ENCODE data around the gene SEMA3F.
"Not testable (repeated sequence)": the region's sequence is repeated elsewhere in the genome, so short reads cannot be mapped to it uniquely, and the experiment has no call there.

Gene SEMA3F

DNA sequence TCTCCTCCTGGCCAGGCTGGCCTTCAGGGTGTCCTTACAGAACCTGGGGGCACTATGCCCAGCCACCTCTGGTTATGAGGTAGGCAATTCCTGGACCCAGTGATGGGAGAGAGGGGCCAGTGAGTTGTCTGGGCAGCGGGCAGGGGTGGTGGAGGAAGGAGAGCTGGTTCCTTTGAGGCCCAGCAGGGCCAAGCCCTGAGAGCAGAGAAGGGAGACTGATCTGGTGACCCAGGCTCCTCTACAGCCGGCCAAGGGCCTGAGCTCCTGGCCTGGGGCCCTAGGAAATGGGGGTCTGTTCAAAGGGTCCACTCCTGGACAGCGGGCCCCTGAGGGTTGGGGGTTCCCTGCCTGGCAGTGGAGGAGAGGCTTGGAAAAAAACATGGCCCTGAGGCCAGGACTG is 57.8 kb downstream of the SEMA3F start:
- no peak for DNase-seq

DNA sequence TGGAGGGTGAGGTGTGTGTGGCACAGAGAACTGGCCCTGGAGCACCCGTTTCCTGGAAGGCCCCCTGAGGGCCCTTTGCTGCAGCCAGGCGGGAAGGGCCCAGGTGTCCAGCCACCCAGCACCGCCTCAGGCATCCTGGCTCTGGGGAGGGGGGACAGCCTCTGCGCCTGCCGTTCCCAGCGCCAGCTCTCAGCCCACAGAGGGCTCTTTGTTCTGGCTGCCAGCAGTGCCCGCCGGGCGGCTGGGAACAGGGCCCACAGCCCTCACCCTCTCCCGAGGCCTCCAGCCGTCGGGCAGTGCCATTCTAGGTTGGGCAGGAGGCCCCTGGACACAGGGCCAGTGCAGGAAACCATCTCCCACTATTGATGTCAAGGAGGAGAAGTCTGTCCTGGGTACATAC is 58.2 kb downstream of the SEMA3F start:
- DNase-seq: no peak

DNA sequence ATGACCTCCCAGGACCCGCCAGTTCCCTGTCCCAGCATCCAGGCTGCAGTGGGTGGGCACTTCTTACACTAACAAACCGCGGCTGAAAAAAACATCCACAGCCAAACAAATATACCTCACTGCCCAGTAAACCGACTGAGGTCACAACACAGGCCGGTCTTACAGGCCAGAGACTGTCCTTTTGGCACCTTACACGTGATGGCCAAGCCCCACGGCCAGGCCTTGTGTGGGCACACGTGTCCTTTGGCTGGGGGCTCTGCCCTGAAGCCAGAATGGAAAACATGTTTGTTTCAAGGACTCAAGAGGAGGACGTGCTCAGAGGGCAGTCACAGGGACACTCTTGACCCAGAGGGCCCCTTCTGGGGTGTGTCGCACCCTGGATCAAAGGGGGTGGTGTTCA is 59.7 kb downstream of the SEMA3F start:
- DNase-seq: no peak

DNA sequence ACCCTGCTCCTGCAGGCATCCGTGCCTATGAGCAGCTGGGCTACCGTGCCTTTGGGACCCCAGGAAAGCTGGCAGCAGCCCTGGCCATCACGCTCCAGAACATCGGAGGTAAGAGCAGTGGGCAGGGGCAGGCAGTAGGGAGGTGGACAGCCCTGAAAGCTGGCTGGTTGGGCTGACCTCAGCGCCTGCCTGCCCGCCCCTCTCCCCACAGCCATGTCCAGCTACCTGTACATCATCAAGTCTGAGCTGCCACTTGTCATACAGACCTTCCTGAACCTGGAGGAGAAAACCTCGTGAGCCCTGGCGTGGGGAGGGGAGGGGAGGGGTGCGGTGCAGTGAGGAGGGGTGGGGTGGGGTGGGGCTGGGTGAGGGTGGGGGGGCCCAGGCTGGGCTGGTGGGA is 60.4 kb downstream of the SEMA3F start:
- DNase-seq: no peak

DNA sequence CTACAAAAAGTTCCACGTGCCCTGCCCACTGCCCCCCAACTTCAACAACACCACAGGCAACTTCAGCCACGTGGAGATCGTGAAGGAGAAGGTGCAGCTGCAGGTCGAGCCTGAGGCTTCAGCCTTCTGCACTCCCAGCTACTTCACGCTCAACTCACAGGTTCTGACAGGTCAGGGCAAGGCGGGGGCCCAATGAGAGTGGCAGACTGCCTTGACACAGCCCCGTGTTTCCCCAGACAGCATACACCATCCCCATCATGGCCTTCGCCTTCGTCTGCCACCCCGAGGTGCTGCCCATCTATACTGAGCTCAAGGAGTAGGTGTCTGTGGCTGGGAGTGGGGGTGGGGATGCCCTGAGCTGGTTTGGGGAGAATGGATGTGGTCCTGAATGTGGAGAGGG is 62.6 kb downstream of the SEMA3F start:
- DNase-seq: no peak

DNA sequence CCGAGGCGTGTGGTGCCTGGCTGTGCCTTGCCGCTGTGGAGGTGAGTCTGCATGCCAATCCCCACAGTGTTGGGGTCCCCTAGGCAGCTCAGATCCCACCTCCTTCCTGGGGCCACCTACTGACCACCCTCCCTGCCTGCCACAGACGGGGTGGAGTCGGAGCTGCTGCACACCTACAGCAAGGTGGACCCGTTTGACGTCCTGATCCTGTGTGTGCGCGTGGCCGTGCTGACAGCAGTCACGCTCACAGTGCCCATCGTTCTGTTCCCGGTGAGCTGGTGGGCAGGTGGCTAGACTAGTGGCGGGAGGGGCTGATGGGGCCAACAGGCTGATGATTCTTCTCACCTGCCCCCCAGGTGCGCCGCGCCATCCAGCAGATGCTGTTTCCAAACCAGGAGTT is 63.3 kb downstream of the SEMA3F start:
- DNase-seq: no peak

DNA sequence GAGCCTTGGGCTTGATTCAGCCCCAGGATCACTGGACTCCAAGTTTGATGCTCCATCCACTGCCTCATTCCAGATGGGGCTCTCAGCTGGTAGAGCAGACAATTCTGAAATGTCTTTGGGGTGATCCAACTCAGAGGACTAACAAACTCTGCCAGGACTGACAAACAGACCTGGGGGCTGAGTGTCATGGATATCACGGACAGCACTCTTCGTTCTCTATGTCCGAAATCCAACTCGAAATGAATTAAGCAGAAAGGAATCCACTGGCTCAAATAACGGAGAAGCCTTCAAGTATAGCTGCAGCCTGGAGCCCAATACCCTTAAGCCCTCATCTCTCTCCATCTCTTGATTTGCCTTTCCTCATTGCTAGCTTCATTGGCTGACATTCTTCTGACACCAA is 64.2 kb downstream of the SEMA3F start:
- no peak for DNase-seq

DNA sequence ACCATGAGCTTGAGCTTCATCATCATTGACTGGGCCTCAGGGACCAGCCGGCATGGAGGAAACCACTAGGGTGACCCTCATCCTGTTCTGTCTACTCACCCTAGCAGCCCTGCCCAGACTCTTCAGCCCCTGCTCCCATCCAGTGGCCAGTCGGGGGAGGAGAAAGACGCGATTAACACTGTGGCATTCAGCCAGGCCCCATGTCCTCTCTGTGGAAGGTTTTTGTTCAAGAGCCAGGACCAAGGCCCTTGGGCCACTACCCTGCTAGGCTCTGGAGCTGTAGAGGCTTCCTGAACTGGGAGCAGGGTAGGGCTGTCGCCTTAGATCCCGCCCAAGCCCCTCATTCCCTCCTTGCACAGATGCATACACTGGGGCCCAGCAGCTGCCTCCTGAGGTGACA is 65.0 kb downstream of the SEMA3F start:
- no peak for DNase-seq

DNA sequence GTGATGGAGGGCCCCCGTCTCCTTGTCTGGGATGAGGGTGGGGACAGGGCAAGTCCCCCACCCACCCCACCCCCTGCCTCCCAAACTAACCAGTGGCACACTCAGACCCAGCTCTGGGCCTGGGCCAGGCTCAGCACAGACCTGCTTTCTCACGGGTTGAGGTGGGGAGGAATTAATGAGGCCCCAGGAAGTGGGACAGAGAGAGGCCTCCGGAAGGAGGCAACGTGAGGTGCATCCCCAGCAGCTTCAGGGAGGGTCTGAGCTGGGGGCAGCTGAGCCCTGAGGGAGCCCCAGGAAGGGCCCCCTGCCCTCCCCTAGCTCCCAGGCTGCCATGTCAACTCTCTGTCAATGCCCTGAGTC is 65.9 kb downstream of the SEMA3F start:
- DNase-seq: no peak

DNA sequence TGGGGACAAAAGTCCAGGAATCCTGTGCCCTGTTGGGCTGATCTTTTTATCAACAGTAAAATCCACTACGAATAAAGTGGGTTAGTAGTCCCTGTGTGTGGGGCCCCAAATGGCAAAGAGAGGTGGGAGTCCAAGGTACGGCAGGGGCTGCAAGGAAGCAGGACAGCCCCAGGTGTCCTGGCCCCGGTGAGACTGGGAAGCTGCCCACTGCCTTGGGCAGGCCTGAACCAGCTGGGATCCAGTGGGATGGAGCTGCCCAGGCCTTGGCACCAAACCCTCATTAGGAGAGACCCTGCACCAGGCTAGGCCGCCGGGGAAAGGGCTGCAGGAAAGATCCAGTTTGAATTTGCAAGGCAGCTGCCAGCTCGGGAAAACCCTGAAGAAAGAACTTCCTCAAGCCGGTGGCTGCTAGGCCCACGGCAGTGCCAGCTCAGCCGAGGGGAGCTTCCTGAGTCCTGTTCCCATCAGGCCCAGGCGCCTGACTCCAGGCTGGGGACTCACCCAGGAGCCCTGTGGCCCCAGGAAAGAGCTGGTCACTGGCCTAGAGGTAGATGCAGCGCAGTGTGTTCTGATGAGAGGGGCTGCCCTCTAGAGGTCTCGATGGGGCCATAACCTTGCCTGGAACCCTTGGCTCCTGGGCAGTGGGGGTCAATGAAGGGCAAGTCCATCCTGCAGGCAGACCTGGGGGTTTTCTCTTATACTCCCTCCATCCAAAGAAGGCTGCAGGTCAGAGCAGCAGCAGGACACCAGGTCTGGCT is 66.5 kb downstream of the SEMA3F start:
- peak in 1 of 2 experiments; percentile 15 for DNase-seq

DNA sequence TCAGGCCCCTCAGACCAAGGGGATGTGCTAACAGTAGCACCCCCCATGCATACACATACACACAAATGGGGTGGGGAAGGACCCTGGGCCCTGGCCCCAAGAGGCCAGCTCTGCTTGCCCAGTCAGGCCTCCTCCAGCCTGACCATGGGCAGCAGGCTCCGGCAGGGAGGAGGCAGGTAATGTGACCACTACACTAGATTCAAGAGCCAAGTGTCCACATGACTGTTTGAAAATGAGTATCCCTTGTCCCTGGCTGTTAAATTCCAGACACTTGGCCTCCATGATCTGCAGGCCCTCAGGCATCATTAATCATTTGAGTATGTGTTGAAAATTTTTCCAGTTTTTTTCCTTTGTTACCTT is 67.0 kb downstream of the SEMA3F start:
- no peak for DNase-seq

DNA sequence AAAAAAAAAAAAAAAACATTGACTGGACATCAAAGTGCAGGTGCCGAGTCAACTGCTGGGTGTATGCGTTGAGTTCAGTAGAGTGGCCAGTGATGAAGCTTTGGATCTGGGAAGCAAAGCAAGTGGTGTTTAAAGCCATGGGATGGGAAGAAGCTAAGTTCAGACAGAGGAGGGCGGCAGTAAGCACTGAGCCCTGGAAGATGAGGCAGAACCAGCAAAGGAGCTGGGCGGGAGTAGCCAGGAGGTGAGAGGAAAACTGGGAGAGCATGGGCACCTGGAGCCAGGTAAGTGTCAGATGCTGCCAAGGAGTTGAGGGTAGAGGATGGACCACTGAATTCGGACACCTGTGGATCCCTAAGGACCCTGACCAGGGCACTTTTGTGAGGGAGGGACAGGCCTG is 69.5 kb downstream of the SEMA3F start:
- DNase-seq: no peak

DNA sequence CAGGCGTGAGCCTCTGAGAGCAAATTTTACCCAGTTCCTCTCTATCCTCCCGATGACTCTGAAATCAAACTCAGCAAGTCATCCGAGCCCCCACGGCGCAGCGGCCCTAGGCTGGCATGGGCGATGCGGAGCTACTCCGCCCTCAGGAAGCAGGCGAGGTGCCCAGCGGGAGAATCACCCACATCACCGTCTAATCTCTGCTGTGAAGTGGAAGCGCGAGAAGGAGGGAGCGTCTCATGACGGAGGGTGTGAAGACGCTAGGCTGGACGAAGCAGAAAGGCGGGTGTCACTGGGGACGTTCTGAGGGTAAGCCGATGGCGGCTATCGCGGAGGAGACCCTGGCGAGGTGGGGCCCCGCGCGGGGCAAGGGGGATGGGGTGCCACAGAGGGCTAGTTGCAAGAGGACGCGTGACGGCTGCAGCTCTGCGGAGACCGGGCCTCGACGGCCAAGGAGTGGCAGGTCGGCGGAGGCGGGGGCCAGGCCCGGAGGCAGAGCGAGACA is 71.8 kb downstream of the SEMA3F start:
- no peak for DNase-seq

DNA sequence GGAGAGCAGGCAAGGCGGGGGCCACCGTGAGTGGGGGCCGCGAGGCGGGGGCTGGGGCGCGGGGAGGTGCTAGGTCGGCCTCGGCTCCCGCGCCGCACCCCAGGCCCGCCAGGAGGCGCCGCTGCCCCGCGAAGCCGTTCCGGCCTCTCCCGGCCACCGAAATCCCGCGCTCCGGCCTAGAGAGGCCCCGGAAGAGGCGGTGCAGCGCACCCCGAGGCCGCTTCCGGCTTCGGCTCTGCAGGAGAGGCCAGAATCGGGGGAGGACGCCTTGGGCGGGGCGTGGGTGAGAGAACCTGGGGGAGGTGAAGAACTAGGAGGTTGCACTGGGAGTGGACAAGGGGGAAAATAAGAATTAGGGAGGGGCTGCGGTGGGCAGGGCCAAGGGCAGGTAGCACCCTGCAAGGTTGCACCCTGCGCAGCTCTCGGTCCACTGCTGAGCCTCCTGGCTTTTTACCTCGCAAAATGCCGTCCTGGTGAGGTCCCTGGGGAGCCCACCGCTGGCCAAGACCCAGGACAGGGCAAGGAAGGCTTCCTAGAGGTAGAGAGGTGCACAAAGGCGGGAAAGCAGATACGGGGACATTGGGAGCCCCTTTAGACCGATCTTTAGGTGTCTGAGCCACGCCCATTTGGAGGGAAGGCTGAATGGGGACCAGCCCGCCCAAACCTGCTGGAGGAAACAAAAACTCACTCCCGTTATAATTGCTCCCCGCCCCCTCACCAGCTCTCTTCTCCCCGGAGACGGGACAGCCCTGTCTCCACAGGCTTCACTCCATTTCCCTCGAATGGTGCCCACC is 72.5 kb downstream of the SEMA3F start:
- peak; percentile 89 to 91 for DNase-seq

DNA sequence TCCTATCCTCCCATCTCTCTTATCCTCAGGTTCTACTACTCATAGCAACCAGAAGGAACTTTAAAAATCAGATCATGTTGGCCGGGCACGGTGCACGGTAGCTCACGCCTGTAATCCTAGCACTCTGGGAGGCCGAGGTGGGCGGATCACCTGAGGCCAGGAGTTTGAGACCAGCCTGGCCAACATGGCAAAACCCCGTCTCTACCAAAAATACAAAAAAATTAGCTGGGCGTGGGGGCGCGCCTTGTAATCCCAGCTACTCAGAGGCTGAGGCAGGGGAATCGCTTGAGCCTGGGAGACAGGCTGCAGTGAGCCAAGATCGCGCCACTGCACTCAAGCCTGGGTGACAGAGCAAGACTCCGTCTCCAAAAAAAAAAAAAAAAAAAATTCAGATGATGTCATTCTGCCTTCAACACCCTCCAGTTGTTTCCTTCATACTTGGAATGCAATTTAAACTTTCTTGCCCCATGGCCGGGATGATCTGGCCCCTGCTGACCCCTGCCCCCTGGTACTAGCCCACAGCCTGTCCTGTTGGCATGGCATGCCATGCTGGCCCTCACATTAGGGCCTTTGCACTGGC is 73.2 kb downstream of the SEMA3F start:
- DNase-seq: not testable (repeated sequence)

DNA sequence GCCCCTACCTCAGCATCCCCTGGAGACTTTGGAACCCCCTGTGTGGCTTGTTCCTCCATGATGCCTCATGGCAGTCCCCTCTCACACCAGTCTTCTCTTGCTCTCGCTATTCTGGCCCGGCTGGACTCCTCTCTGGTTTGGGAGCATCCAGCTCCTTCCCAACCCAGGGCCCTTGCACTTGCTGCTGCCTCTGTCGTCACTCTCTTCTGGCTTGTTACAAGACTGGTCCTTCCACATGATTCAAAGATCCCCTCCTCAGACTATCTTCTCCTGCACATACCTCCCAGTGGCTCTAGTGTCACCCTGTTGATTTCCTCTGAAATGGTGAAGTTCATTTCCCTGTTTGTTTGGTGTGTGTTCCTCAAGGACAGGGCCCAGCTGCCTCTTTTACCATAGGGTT is 74.4 kb downstream of the SEMA3F start:
- no peak for DNase-seq

DNA sequence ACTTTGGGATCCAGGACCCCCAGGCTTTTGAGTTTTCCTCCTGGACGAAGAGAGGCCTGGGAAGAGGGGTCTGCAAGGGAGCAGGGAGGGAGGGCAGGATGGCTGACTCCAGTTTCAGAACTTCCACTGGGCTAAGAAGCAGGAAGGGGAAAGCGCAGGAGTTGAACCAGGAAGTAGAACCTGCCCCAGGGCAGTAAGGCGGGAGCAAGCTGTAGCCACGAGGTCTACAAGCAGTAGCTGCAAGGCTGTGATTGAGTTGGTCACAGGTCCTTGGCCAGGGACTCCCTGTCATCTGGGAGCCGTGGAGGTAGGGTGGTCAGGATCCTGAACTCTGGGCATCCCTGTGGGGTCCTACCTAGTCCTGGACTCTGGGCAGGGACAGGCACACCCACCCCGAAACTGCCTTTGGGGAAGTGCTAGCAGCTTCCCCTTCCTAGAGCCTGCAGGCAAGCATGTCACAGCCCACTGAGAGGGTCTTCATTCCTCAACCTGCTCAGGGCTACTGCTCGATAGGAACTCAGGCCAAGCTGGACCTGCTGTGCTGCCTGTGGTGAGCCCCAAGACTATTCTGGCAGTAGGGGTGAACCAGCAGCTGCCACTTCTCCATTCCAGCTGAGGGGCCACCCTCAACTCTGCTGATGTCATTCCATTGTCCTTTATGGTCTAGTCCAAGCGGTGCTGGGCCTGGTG is 75.1 kb downstream of the SEMA3F start:
- no peak for DNase-seq

DNA sequence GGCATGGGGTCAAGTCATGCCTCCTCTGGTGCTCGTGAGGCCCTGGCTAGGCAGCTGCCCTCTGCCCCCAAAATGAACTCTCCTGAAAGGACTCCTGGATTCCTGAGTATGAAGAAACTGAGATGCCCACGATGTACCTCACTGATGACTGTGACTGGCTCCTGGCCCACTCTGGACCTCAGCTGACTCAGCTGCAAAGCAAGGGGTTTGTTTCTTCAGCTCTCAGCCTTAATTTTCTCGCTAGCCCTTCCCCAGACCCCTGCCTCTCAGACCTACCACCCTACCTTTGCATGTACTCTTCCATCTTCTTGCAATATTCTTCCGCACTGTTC is 75.6 kb downstream of the SEMA3F start:
- no peak for DNase-seq

DNA sequence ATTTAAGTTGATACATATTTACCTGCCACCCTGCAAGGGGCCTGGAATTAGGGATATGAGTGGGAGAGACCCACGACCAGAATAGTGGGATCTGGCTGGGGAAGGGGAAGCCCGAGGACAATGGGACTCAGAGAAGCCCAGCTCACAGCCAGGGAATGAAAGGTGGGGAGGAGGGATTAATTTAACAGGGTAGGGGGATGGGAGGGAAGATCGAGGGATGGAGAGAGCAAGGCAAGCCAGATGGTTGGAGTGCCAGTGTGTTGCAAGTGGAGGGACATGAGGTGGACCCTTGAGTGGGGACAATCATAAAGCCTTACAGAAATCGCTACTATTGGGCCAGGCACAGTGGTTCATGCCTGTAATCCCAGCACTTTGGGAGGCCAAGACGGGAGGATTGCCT is 76.5 kb downstream of the SEMA3F start:
- DNase-seq: no peak

DNA sequence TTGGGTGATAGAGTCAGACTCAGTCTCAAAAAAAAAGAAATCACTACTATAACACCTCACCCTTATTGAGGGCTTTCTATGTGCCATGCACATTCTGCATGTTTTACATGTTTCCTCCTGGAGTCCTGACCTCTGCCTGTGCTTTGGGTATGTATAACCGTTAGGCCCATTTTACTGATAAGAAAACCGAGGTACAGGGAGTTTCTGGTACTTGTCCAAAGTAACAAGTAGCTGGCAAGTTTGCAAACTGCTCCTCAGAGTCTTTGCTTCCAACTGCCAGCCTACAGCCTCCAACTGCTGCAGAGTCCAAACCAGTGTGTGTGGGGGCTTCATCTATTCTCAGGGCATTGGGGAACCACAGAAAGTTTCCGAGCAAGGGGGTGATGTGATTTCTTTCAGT is 77.2 kb downstream of the SEMA3F start:
- no peak for DNase-seq

DNA sequence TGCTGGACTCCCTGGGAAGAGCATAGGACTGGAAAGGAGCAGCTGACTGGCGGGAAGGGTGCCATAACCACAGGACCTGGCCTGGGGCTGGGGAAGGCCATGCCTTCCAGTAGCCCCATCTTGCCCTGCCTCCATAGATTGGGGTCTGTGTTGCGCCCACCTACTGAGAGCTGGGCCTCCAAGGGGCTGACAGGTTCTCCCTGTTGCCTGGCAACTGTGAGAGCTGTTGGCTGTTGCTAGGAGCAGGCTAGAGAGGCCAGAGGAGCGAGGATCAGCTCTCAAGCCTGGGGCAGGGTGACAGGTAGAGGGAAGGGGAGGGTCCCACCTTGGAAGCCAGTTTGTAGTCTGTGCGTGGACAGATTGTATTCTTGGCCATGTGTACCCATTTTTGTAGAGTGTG is 78.1 kb downstream of the SEMA3F start:
- no peak for DNase-seq

DNA sequence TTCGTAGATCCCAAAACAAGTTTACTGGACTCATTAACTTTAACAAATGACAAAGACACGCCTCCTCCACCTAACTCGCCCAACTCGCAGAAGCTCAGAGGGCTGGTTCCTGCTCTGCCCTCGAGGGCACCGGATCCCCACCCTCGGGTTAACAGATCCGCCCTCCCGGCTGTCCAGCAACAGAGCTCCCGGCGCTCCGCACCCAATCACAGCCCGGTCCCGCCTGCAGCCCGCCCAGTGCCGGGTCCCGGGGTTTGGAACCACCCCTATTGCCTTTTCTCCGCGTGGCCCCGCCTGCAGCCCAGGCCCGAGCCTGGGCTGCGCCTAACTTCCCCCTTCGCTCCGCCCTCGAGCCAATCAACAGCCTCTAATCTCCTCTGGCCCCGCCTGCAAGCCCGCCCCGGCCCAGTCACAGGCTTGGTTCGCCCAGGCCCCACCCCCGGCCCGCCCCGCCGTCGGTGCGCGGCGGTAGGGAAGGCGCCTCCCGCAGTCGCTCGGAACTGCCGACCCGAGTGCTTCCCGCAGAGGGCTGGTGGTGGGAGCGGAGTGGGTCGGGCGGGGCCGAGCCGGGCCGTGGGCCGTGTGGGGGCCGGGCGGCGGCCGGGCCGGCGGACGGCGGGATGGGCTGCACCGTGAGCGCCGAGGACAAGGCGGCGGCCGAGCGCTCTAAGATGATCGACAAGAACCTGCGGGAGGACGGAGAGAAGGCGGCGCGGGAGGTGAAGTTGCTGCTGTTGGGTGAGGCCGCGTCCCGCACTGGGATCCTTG is 80.8 kb downstream of the SEMA3F start, which contains the start of gene GNAI2:
TSS of gene GNAI2 (plus strand) at position 489 of the 768 bp plus-strand sequence. CDS start at position 621, 132 bp downstream.
- DNase-seq: peak; percentile 99 to 100
